IPS-15b (cell line): Measurements from ENCODE around the gene MEGF6.

ENCODE experiments used
- H3K27me3 ChIP-seq: one replicate; pipeline ENCODE4 v1.6.1; 2013; ENCODE audit warnings: low read length; ENCODE audit not compliant: control insufficient read depth, insufficient read depth
- H3K36me3 ChIP-seq: one replicate; pipeline ENCODE4 v1.6.1; 2013; ENCODE audit warnings: low read length; ENCODE audit not compliant: control insufficient read depth, insufficient read depth
- H3K4me1 ChIP-seq: one replicate; pipeline ENCODE4 v1.6.1; 2013; ENCODE audit warnings: mild to moderate bottlenecking, low read length; ENCODE audit not compliant: control insufficient read depth, insufficient read depth
- H3K4me3 ChIP-seq: one replicate; pipeline ENCODE4 v1.5.1; 2013; ENCODE audit warnings: low read depth, low read length
- H3K9ac ChIP-seq: one replicate; pipeline ENCODE4 v1.6.1; 2013; ENCODE audit warnings: low read depth, mild to moderate bottlenecking, low read length
- H3K9me3 ChIP-seq: one replicate; pipeline ENCODE4 v1.6.1; 2013; ENCODE audit warnings: mild to moderate bottlenecking, low read length; ENCODE audit not compliant: control insufficient read depth, insufficient read depth

Gene MEGF6

DNA sequence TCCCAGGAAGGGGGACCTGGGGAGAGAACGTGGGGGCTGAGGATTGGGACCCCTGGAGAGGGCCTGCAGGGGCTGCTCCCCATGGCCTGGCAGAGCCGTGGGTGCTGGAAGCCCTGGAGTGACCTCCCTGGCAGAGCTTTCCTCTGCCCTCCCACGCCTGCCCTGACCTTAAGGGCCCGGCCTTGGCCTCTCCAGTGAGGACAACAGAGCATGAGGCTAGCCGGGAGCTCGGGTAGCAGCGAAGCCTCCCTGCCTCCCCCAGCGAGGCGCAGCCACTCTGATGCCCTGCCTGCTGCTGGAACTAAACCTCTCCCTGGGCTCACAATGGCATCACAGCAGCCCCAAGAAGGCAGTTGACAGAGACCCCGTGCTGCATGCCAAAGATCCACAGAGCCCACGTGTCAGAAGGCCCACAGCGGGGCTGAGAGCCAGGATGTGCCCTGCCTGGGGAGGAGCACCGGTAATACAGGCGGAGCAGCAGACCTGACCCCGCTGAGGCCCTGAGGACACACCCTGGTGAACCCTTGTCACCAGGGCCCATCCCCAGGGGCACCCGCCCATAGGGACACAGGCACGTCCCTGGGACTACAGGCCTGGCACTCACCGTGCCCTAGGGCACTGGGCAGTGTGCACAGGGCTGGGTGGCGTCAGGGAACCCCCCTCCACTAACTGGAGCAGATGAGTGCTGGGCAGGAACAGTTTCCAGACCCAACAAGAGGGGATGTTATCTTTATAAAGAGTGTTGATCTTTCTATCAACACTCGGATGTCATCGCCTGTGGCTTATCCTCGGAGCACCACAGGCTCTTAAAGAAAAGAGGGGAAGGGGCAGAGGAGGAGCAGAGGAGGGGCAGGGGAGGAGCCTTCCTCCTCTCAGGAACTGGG is 108.4 kb downstream of the MEGF6 start:
- Histone ChIP-seq H3K4me1 (no peaks in the 10 kb centered on the region), H3K9me3 (no peaks in the 10 kb centered on the region), H3K9ac (no peak overlapping the region), H3K4me3 (no peak overlapping the region), H3K27me3 (no peaks in the 10 kb centered on the region), H3K36me3 (no peaks in the 10 kb centered on the region)

DNA sequence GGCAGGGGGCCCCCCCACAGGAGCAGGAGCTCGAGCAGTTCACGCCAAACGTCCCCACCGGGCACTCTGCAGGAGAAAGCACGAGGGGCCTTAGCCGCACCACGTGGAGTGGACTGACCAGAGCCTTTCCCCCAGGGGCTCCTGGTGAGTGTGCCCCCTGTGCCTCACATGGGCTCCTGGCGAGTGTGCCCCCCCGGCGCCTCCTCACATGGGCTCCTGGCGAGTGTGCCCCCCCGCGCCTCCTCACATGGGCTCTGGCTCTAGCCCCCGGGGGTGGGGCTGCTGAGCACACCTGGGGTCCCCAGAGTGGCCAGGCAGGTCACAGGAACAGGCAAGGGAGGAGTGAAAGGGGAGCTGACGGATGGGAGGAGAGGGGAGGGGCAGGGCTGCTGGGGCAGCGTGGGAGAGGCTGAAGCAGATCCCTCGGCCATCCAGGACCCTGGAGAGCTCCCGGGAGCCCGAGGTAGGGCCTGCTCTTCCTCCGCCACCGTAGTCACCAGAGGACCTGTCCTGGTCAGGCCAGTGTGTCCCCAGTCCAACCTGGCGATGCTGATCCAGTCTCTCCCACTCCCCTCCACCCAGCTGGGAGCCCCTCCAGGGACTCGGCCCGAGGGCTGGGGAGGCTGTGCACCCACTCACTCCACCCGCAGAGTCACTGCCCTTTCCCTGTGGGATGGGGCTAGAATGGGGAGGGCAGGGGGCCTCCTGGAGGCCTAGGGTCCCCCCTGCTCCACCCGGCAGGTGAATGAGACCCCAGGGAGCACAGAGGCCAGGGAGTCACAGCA is 109.3 kb downstream of the MEGF6 start:
- H3K9ac ChIP-seq = no peak overlapping the region
- no peak overlapping the region for H3K4me3 ChIP-seq
- no peaks in the 10 kb centered on the region for H3K36me3 ChIP-seq
- no peaks in the 10 kb centered on the region for H3K27me3 ChIP-seq
- no peaks in the 10 kb centered on the region for H3K9me3 ChIP-seq
- H3K4me1 ChIP-seq = no peaks in the 10 kb centered on the region

DNA sequence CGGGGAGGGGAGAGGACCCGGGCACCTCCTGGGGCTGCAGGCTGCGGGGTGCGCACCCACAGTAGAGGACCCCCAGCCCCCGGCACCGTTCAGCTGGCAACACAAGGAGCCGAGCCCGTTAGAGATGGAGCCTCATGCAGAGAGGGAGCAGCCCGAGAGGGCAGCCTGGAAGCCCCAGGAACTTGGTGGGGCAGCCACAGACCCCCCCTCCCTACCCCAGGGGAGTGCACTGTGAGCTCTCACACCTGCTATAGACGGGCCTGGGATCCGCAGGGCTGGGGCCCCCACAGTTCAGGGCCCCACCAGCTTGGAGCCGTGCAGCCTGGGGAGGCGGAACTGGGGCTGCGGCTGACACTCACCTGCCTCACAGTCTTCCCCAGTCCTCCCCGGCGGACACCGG is 109.9 kb downstream of the MEGF6 start:
- no peak overlapping the region for H3K9ac ChIP-seq
- H3K9me3 ChIP-seq = no peaks in the 10 kb centered on the region
- no peaks in the 10 kb centered on the region for H3K36me3 ChIP-seq
- no peaks in the 10 kb centered on the region for H3K4me1 ChIP-seq
- no peaks in the 10 kb centered on the region for H3K27me3 ChIP-seq
- no peak overlapping the region for H3K4me3 ChIP-seq

DNA sequence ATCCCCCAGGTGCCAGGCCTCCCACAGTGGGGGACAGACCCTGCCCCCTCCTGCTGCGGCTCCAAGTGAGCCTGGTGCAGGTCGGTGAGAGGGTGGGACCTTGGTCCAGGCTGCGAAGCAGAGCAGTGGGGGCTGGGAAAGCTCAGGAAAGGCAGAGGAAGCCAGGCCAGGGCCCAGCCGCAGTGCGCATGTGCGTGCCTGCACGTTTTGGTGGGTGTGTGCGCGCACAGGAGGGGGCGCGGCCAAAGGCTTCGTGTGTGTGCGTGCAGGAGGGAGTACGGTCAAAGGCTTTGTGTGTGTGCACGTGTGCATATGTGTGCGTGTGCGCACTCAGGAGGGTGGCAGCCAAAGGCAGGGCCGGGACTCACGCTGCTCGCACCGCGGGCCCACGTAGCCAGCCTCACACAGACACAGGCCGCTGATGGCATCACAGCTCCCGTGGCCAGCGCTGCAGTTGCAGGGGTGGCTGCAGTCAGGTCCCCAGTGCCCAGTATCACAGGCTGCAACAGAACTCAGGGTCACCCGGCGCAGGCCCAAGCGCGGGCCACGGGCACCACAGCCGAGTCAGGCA is 111.0 kb downstream of the MEGF6 start:
- H3K9ac ChIP-seq = no peak overlapping the region
- H3K4me3 ChIP-seq = no peak overlapping the region
- H3K36me3 ChIP-seq = no peaks in the 10 kb centered on the region
- no peaks in the 10 kb centered on the region for H3K27me3 ChIP-seq
- no peaks in the 10 kb centered on the region for H3K9me3 ChIP-seq
- H3K4me1 ChIP-seq = no peaks in the 10 kb centered on the region

DNA sequence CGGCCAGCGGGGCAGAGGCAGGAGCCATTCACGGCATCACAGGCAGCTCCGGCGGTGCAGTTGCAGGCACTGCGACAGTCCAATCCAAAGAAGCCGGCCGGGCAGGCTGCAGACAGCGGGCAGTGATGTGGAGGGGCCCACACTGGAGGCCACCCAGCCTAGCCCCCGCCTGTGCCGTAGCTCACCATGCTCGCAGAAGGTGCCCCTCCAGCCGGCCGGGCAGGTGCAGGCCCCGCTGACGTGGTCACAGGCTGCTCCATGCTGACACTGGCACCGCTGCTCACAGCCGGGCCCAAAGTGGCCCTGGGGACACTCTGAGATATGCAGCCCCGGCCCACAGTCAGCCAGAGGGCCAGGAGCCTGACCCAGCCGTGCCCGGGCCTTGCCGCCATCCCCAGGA is 111.7 kb downstream of the MEGF6 start:
- Histone ChIP-seq H3K36me3 (no peaks in the 10 kb centered on the region), H3K4me3 (no peak overlapping the region)

DNA sequence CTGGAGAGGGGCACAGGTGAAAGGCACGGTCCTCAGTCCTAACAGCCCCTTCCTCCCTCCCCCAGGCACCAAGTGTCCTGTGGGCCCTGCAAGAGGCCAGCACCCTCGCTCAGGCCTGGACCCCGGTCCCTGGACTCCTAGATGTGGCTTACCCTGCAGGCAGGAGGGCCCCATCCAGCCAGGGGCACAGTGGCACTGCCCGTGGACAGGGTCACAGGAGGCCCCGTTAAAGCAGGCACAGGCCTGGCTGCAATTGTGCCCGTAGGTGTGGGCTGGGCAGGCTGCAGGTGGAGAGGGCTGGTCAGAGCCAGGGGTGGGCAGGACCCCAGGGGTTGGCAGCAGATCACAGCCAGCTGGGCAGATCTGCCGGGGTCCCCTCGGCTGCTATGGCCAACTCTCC is 112.3 kb downstream of the MEGF6 start:
- H3K4me3 ChIP-seq = no peak overlapping the region
- no peaks in the 10 kb centered on the region for H3K36me3 ChIP-seq
- H3K9me3 ChIP-seq = no peaks in the 10 kb centered on the region
- H3K9ac ChIP-seq = no peak overlapping the region
- no peaks in the 10 kb centered on the region for H3K27me3 ChIP-seq
- no peaks in the 10 kb centered on the region for H3K4me1 ChIP-seq

More for the DNA sequence above, 111.7 kb downstream of the MEGF6 start:
- Histone ChIP-seq H3K9ac (no peak overlapping the region), H3K27me3 (no peaks in the 10 kb centered on the region), H3K9me3 (no peaks in the 10 kb centered on the region), H3K4me1 (no peaks in the 10 kb centered on the region)

DNA sequence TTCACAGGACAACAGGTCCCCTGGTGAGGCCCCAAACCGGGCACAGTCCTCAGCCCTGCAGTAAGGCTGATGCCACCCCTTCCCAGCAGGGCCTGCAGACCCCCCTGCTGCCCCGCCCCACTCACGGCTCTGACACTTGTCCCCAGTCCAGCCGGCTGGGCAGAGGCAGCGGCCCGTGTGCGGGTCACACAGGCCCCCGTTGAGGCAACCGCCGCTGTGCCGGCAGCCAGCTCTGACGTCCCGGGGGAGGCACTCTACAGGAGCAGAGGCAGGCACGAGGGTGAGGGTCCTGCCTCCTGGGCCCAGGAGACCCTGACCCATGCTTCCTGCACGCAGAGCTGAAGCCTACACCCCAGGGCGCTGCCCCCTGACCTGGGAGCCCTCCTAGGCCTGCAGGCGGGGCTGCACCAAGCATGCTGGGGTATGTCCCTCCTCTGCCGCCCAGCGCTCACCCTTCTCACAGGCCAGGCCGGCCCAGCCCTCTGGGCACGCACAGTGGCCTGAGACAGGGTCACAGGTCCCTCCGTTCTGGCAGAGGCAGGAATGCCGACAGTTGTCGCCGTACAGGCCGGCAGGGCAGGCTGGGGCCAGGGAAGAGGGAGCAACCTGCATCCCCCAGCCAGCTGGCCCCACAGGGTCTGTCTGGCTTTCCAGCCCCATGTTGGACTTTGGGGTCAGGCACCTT is 112.9 kb downstream of the MEGF6 start:
- Histone ChIP-seq H3K27me3 (no peaks in the 10 kb centered on the region), H3K9me3 (no peaks in the 10 kb centered on the region), H3K36me3 (no peaks in the 10 kb centered on the region), H3K4me3 (no peak overlapping the region), H3K4me1 (no peaks in the 10 kb centered on the region), H3K9ac (no peak overlapping the region)

DNA sequence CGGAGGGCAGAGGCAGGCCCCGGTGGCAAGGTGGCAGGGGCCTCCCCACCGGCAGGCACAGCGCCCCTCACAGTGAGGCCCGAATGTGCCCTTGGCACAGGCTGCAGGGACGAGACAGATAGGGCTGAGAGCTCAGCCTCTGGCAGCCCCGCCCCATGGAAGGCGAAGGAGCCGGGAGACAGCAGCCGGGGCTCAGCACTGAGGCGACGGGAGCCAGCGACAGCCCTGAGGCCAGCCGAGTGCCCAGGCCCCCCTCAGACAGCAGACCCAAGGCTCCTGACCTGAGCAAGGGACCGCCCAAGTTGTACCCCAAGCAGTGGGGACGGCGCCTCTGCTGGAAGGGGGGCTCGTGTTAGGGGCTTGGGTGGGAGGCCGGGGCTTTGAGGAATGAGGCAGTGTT is 113.8 kb downstream of the MEGF6 start:
- no peaks in the 10 kb centered on the region for H3K27me3 ChIP-seq
- no peak overlapping the region for H3K9ac ChIP-seq
- no peaks in the 10 kb centered on the region for H3K36me3 ChIP-seq
- no peak overlapping the region for H3K4me3 ChIP-seq
- no peaks in the 10 kb centered on the region for H3K4me1 ChIP-seq
- H3K9me3 ChIP-seq = no peaks in the 10 kb centered on the region

DNA sequence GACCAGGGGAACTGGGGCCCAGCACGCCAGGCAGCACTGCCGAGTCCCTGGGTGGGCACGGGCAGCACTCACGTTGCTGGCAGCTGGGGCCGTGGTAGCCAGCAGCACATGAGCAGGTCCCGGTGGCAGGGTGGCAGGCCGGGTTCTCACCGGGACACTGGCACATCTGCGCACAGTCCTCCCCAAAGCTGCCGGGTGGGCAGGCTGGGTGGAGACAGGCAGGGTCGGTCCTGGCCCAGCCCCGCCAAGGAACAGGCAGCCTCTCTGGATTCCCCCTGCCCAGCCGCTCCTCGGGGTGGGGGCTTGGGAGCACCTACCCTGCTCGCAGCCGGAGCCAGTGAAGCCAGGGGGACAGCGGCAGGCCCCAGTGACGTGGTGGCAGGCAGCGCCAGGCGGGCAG is 114.4 kb downstream of the MEGF6 start:
- Histone ChIP-seq H3K4me3 (no peak overlapping the region), H3K36me3 (no peaks in the 10 kb centered on the region), H3K9me3 (no peaks in the 10 kb centered on the region), H3K4me1 (no peaks in the 10 kb centered on the region), H3K9ac (no peak overlapping the region), H3K27me3 (no peaks in the 10 kb centered on the region)

DNA sequence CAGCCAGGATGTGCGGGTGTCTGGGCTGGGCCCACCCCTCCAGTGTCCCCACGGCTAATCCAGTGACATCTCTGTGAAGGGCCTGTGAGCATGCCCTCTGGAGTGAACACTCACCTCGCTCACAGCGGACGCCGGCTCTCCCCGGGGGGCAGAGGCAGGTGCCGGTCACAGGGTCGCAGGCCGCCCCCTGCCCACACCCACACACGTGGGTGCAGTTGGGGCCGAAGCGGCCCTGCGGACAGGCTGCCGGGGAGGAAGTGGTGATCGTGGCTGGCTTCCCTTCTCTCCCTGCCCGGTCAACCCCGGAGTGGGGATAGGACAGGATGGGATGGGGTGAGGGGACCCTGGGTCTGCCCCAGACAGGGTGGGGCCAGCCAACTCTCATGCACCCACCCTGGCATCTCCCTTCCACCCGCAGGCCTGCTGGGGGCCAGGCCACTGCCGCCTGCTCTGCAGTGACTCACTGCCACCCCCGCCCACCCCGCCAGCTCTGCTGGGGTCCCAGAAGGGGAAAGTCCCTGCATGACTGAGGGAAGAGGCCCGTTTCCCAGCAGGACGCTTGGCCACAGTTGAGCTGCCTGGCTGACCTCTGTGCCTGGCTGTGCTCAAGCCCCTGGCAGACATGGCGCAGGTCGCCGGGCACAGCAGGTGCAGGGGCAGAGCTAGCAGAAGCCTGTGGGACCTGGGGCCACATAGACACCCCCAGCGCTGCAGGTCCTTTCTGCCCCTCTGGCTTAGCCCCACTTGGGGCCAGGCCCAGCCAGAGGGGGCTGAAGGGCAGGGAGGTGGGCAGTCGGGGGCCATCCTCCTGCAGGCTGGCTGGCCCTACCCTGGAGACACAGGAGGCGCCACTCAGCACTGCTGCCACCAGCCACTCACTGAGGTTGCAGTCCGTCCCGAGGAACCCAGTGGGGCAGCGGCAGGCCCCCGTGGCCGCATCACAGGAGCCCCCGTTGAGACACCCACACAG is 115.2 kb downstream of the MEGF6 start:
- H3K9ac ChIP-seq = no peak overlapping the region
- H3K36me3 ChIP-seq = no peaks in the 10 kb centered on the region
- H3K9me3 ChIP-seq = no peaks in the 10 kb centered on the region
- no peak overlapping the region for H3K4me3 ChIP-seq
- no peaks in the 10 kb centered on the region for H3K27me3 ChIP-seq
- no peaks in the 10 kb centered on the region for H3K4me1 ChIP-seq
